Cardiac muscle cell (in vitro differentiated cells and primary cell): Measurements from ENCODE around the gene DGKI. TPM values are rescaled to one million over a fixed set of nuclear protein-coding genes. Genes with fewer than 3 reads are reported as not detected.

ENCODE experiments used
- DNase-seq, 2 donors: peaks; one replicate each; pipeline versions ENCODE4 v3.0.0 to v3.0.0-alpha.2; 2010 to 2017; ENCODE audit warnings: low read depth in 1 of 2, low spot score in 1 of 2
- H3K27ac ChIP-seq: fragments of 200-600 bp; sonication (generic); 2 replicates; pipeline ENCODE4 v1.5.1; 2016
- H3K27me3 ChIP-seq: fragments of 200-600 bp; sonication (generic); 2 replicates; pipeline ENCODE4 v1.6.0; 2016; ENCODE audit warnings: control low read depth
- H3K36me3 ChIP-seq: fragments of 200-600 bp; sonication (generic); 2 replicates; pipeline ENCODE4 v1.5.1; 2016; ENCODE audit warnings: control low read depth
- H3K4me1 ChIP-seq: fragments of 200-600 bp; sonication (generic); 2 replicates; pipeline ENCODE4 v1.8.1; 2017; ENCODE audit warnings: low read depth, mild to moderate bottlenecking, mixed run types
- H3K4me3 ChIP-seq: fragments of 200-600 bp; sonication (generic); 2 replicates; pipeline ENCODE4 v1.5.1; 2016; ENCODE audit warnings: mild to moderate bottlenecking
- H3K9me3 ChIP-seq: fragments of 200-600 bp; sonication (generic); 2 replicates; pipeline ENCODE4 v1.5.1; 2017; ENCODE audit warnings: low read depth, mild to moderate bottlenecking, control low read depth
- CTCF ChIP-seq: IDR thresholded peaks from 2 replicates; pipeline ENCODE4 v1.5.1; 2012; ENCODE audit warnings: low read depth, mild to moderate bottlenecking, low read length
- polyA plus RNA-seq: library from polyadenylated mRNA; unstranded; fragments of >200 nt; fragmentation: Nextera tagmentation; extraction: Ambion mirVana; gene quantifications from 2 replicates; pipeline ENCODE4 v1.2.1, GENCODE V29; 2016
- total RNA-seq: library from RNA; depleted of rRNA; stranded (reverse); fragments of >200 nt; gene quantifications from 2 replicates; pipeline ENCODE4 v1.2.3, GENCODE V29; 2016

DGKI gene
- total and polyA plus RNA-seq, 2 experiments from 2014 or later: 35.0 to 52.7 TPM

GRCh38 chr7:137820156-137820555, 26.6 kb downstream of the DGKI start:
- no peak for DNase-seq
- peak overlapping the region; percentile 57 for H3K27ac ChIP-seq
- H3K4me1 ChIP-seq: peaks cover 26% of the 10 kb centered on the region
- no peaks in the 10 kb centered on the region for H3K36me3 ChIP-seq
- no peaks in the 10 kb centered on the region for H3K9me3 ChIP-seq
- no peak overlapping the region for H3K4me3 ChIP-seq
- TF ChIP-seq CTCF: no peak
- no peaks in the 10 kb centered on the region for H3K27me3 ChIP-seq

DNA sequence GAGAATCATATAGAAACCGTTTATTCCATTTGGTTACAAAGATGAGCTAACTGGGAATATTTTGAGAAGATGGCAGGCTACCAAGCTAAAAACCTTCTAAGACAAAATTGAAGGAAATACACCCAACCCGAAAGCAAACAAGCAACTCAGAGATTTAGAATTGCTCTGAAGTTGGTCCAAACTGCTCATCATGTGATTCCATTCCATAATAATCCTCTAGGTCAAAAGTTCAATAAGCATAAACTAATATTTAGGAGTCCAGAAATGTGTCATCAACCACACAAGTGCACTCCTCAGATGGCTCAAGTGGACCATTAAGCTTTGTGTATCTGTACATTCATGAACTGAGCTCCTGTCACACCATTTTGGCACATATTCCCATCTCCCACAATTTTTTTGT, 28.7 kb downstream of the DGKI start:
- TF ChIP-seq CTCF: no peak
- Histone ChIP-seq H3K27ac (no peak overlapping the region), H3K27me3 (no peaks in the 10 kb centered on the region), H3K36me3 (no peaks in the 10 kb centered on the region), H3K9me3 (no peaks in the 10 kb centered on the region), H3K4me3 (no peak overlapping the region), H3K4me1 (peaks cover 20% of the 10 kb centered on the region)
- no peak for DNase-seq

- H3K27ac ChIP-seq: no peak overlapping the region
- TF ChIP-seq CTCF: peak; percentile 34
- peak in 1 of 2 donors; percentile 32 for DNase-seq
- no peaks in the 10 kb centered on the region for H3K27me3 ChIP-seq
- H3K36me3 ChIP-seq: no peaks in the 10 kb centered on the region
- peaks cover 20% of the 10 kb centered on the region for H3K4me1 ChIP-seq
- no peaks in the 10 kb centered on the region for H3K9me3 ChIP-seq
- no peak overlapping the region for H3K4me3 ChIP-seq
Measured at GRCh38 chr7:137816696-137817320, 30.0 kb downstream of the DGKI start.

GRCh38 chr7:137813541-137813940, 33.2 kb downstream of the DGKI start:
- no peaks in the 10 kb centered on the region for H3K4me1 ChIP-seq
- no peaks in the 10 kb centered on the region for H3K36me3 ChIP-seq
- H3K4me3 ChIP-seq: no peak overlapping the region
- no peaks in the 10 kb centered on the region for H3K27me3 ChIP-seq
- H3K27ac ChIP-seq: no peak overlapping the region
- DNase-seq: no peak
- no peak for TF ChIP-seq CTCF
- no peaks in the 10 kb centered on the region for H3K9me3 ChIP-seq

- no peak for TF ChIP-seq CTCF
- H3K4me3 ChIP-seq: no peak overlapping the region
- H3K27ac ChIP-seq: no peak overlapping the region
- no peaks in the 10 kb centered on the region for H3K27me3 ChIP-seq
- H3K4me1 ChIP-seq: no peaks in the 10 kb centered on the region
- no peaks in the 10 kb centered on the region for H3K36me3 ChIP-seq
- DNase-seq: no peak
- no peaks in the 10 kb centered on the region for H3K9me3 ChIP-seq
Measured at GRCh38 chr7:137810248-137810647, 36.5 kb downstream of the DGKI start.
